CD4-positive, alpha-beta T cell (primary cell): ENCODE data around the gene MAPKAPK3. TPM values are rescaled to one million over a fixed set of nuclear protein-coding genes. Genes with fewer than 3 reads are reported as not detected.

Experiments used
- ATAC-seq: fragments of 200-7000 bp; cut with Tn5 transposase; one replicate; pipeline ENCODE4 v1.10.0; 2022; ENCODE audit warnings: mild to moderate bottlenecking; ENCODE audit not compliant: poor library complexity
- CTCF ChIA-PET: fragments of 350-600 bp; sonication (Branson Sonifier 250); formaldehyde crosslinking; loops from one replicate; lab custom pipeline; 2021; ENCODE audit warnings: antibody characterized with exemption, inconsistent platforms; lab: Charles Lee
- POLR2A ChIA-PET: fragments of 350-600 bp; sonication (Branson Sonifier 250); formaldehyde crosslinking; loops from one replicate; lab custom pipeline; 2021; ENCODE audit warnings: antibody characterized with exemption, inconsistent platforms; lab: Charles Lee
- DNase-seq, 14 experiments: peaks; one replicate each; pipeline ENCODE4 v3.0.0-alpha.2; 2013 to 2020; ENCODE audit warnings: mixed read lengths in 2 of 14
- H3K27ac ChIP-seq, 2 donors: one replicate each; pipeline versions ENCODE4 v1.5.1 to v1.7.0; 2013; ENCODE audit warnings: low read length in 2 of 2, low read depth in 1 of 2, mild to moderate bottlenecking in 1 of 2
- H3K27me3 ChIP-seq, 2 experiments: 1 replicate in 1 of 2; 2 replicates in 1 of 2; pipeline versions ENCODE4 v1.6.1 to v1.7.0; 2013; ENCODE audit warnings: low read length in 2 of 2, control low read depth in 1 of 2, mild to moderate bottlenecking in 1 of 2, moderate library complexity in 1 of 2; ENCODE audit not compliant: insufficient read depth in 2 of 2, control insufficient read depth in 1 of 2
- H3K36me3 ChIP-seq: one replicate; pipeline ENCODE4 v1.6.1; 2013; ENCODE audit warnings: low read length, control low read depth; ENCODE audit not compliant: insufficient read depth
- H3K4me1 ChIP-seq: one replicate; pipeline ENCODE4 v1.6.1; 2013; ENCODE audit warnings: low read length, control low read depth; ENCODE audit not compliant: insufficient read depth
- H3K4me3 ChIP-seq: one replicate; pipeline ENCODE4 v1.5.1; 2013; ENCODE audit warnings: mild to moderate bottlenecking, low read length, moderate library complexity
- H3K9me3 ChIP-seq, 2 experiments: 1 replicate in 1 of 2; 2 replicates in 1 of 2; pipeline versions ENCODE4 v1.6.1 to v1.7.0; 2013; ENCODE audit warnings: low read length in 2 of 2, mild to moderate bottlenecking in 2 of 2, control low read depth in 1 of 2, moderate library complexity in 1 of 2; ENCODE audit not compliant: control insufficient read depth in 1 of 2, insufficient read depth in 1 of 2
- H3K27ac Mint-ChIP-seq: one replicate; pipeline ENCODE4 v1.8.0; 2020; ENCODE audit warnings: mixed read lengths
- H3K27me3 Mint-ChIP-seq: one replicate; pipeline ENCODE4 v1.8.0; 2021; ENCODE audit warnings: mixed read lengths
- H3K36me3 Mint-ChIP-seq: one replicate; pipeline ENCODE4 v1.8.0; 2021; ENCODE audit warnings: low read depth, mixed read lengths
- H3K4me1 Mint-ChIP-seq: one replicate; pipeline ENCODE4 v1.8.0; 2021; ENCODE audit warnings: low read depth, mixed read lengths
- H3K4me3 Mint-ChIP-seq: one replicate; pipeline ENCODE4 v1.8.0; 2020; ENCODE audit warnings: mild to moderate bottlenecking, mixed read lengths
- H3K9me3 Mint-ChIP-seq: one replicate; pipeline ENCODE4 v1.8.0; 2020; ENCODE audit warnings: mixed read lengths
- intact Hi-C, 2 experiments: fragments of 100-400 bp; cut with DNase I in 1 of 2; cut with micrococcal nuclease in 1 of 2; formaldehyde crosslinking; loops; one replicate each; pipeline versions ENCODE4 v1.15.1 to v1.9.0; 2023 to 2025; cut with DNase I, micrococcal nuclease
- total RNA-seq, 174 experiments: library from RNA in 2 of 174; stranded (reverse) in 2 of 174; gene quantifications; one replicate each; pipeline ENCODE4 v1.2.3 and lab custom pipeline; 2021 to 2026
- TF ChIP-seq, protein P1 (sequence below): fragments of 200-600 bp; IDR thresholded peaks from one replicate; pipeline ENCODE4 v1.8.0; 2022; ENCODE audit warnings: antibody characterized with exemption, mild to moderate bottlenecking

Gene MAPKAPK3
- total RNA-seq, 2 experiments from 2014 or later = 16.4 to 16.6 TPM

DNA sequence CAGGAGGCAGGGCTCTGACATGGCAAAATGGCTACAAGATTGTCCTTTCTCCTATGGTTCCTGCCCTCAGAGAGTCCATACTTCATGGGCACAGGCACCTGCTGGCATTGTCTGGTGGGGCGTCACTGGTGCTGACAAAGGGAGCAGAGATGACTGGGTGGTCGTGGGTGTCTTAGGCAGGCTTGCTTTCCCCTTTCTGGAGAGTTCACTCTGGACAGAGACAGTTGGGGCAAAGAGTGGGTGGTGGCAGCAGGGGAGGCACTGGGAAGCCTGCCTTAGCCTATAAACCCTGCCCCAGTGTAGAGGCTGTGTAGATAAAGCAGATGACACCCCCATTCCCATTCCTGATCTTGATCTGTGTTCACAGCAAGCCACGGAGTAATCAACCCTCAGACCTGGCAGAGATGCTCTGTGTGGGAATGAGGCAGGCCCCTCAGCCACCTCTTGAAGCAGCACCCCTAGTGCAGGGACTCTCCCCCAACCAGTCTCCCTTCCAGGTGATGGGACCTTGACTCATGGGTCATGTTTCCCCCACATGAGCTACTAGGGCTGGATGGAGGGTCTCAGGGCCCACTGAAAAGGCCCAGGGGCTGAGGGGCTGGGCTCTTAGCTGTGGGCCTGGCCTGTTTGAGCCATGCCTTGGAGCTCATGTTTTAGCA is 37.1 kb downstream of the MAPKAPK3 start:
- DNase-seq = no peak
- CTCF ChIA-PET = interaction anchor here (4.1 kb wide), 1 partner anchor 39 kb away, joined by 60 read pairs; the partner anchor contains the start of gene MAPKAPK3
- intact Hi-C loops = no loop called here
- no peak overlapping the region for H3K27ac ChIP-seq
- peaks cover 2% of the 10 kb centered on the region for H3K36me3 ChIP-seq
- Mint-ChIP-seq H3K4me1 (peaks cover 7% of the 10 kb centered on the region), H3K27ac (peak overlapping the region; percentile 42), H3K36me3 (no peaks in the 10 kb centered on the region), H3K4me3 (no peak overlapping the region), H3K9me3 (no peaks in the 10 kb centered on the region), H3K27me3 (no peaks in the 10 kb centered on the region)
- ATAC-seq = no peak
- no peaks in the 10 kb centered on the region for H3K27me3 ChIP-seq
- POLR2A ChIA-PET = interaction anchor here (4.5 kb wide), 1 partner anchor 38 kb away, joined by 43 read pairs; the partner anchor contains the start of gene MAPKAPK3
- no peaks in the 10 kb centered on the region for H3K9me3 ChIP-seq
- H3K4me1 ChIP-seq = peaks cover 6% of the 10 kb centered on the region
- no peak overlapping the region for H3K4me3 ChIP-seq
- TF ChIP-seq, protein P1, sequence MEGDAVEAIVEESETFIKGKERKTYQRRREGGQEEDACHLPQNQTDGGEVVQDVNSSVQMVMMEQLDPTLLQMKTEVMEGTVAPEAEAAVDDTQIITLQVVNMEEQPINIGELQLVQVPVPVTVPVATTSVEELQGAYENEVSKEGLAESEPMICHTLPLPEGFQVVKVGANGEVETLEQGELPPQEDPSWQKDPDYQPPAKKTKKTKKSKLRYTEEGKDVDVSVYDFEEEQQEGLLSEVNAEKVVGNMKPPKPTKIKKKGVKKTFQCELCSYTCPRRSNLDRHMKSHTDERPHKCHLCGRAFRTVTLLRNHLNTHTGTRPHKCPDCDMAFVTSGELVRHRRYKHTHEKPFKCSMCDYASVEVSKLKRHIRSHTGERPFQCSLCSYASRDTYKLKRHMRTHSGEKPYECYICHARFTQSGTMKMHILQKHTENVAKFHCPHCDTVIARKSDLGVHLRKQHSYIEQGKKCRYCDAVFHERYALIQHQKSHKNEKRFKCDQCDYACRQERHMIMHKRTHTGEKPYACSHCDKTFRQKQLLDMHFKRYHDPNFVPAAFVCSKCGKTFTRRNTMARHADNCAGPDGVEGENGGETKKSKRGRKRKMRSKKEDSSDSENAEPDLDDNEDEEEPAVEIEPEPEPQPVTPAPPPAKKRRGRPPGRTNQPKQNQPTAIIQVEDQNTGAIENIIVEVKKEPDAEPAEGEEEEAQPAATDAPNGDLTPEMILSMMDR = no peak

DNA sequence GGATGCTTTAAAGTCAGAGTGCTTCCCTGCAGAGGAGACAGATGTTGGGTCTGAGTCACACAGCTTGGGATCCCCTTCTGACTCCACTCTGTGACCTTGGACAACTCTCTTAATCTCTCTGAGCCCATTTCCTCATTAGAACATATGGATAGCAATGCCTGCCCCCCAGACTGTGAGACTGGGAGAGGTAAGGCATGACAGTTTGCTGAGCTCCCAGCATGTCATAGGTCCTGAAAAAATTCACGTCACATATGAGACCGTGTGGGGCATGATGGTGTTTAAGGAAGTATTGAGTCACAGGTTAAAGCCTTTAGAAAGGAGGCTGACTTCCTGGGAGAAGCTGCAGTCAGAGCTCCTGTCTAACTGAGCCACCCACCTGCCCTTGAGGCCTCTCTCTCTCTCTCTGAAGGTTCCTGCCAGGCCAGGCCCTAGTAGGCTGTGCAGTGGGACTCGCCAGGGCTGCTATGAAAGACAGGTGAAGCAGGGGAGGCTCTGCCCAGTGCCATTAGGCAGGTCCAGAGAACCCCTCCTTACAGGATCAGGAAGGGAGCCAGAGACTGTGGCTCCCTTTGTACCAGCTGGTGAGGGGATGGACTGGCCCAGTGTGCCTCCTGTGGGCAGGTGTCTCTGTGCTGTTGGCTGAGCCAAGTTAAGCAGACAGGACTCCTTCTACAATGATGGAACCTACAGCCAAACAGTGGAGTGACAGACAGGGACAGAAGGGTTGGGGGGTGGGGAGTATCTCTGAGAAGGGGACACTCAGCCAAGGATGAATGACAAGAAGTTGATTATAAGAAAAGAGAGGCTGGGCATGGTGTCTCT is 38.3 kb downstream of the MAPKAPK3 start:
- intact Hi-C loops = no loop called here
- Histone ChIP-seq H3K36me3 (no peaks in the 10 kb centered on the region), H3K27me3 (no peaks in the 10 kb centered on the region), H3K27ac (no peak overlapping the region), H3K4me3 (no peak overlapping the region), H3K9me3 (no peaks in the 10 kb centered on the region), H3K4me1 (peaks cover 6% of the 10 kb centered on the region)
- ChIA-PET POLR2A (interaction anchor here (4.5 kb wide), 1 partner anchor 39 kb away, joined by 43 read pairs; the partner anchor contains the start of gene MAPKAPK3), CTCF (interaction anchor here (4.1 kb wide), 1 partner anchor 40 kb away, joined by 60 read pairs; the partner anchor contains the start of gene MAPKAPK3)
- H3K4me1 Mint-ChIP-seq = peaks cover 7% of the 10 kb centered on the region
- no peaks in the 10 kb centered on the region for H3K36me3 Mint-ChIP-seq
- no peak for ATAC-seq
- no peaks in the 10 kb centered on the region for H3K9me3 Mint-ChIP-seq
- no peaks in the 10 kb centered on the region for H3K27me3 Mint-ChIP-seq
- TF ChIP-seq, protein P1 = no peak
- DNase-seq = peak in 2 of 14 experiments; percentile 22 to 35
- no peak overlapping the region for H3K4me3 Mint-ChIP-seq
- peak overlapping the region; percentile 42 for H3K27ac Mint-ChIP-seq

- Mint-ChIP-seq H3K4me1 (peaks cover 7% of the 10 kb centered on the region), H3K9me3 (no peaks in the 10 kb centered on the region), H3K36me3 (no peaks in the 10 kb centered on the region), H3K27ac (no peak overlapping the region), H3K4me3 (no peak overlapping the region), H3K27me3 (no peaks in the 10 kb centered on the region)
- TF ChIP-seq, protein P1 = no peak
- Histone ChIP-seq H3K9me3 (no peaks in the 10 kb centered on the region), H3K27ac (no peak overlapping the region), H3K36me3 (no peaks in the 10 kb centered on the region), H3K27me3 (no peaks in the 10 kb centered on the region), H3K4me1 (peaks cover 6% of the 10 kb centered on the region), H3K4me3 (no peak overlapping the region)
- intact Hi-C loops = no loop called here
- ChIA-PET POLR2A (interaction anchor here (1.3 kb wide), 1 partner anchor 40 kb away, joined by 4 read pairs; no protein-coding TSS in a partner anchor), CTCF (interaction anchor here (0.9 kb wide), 1 partner anchor 26 kb away, joined by 3 read pairs; no protein-coding TSS in a partner anchor)
- ATAC-seq = no peak
- no peak for DNase-seq
Measured at GRCh38 chr3:50656417-50657195, 39.7 kb downstream of the MAPKAPK3 start.
